SK-N-SH (cell line): Measurements from ENCODE around the gene DMGDH. TPM values are rescaled to one million over a fixed set of nuclear protein-coding genes. Genes with fewer than 3 reads are reported as not detected.

ENCODE experiments used
- CTCF ChIA-PET: fragments of 300-600, 350-600 bp; formaldehyde crosslinking; extraction: SDS; loops from one replicate; lab custom pipeline; 2021; lab: Yijun Ruan, JAX
- POLR2A ChIA-PET: fragments of 350-600 bp; sonication (Branson Sonifier 250); formaldehyde crosslinking; extraction: SDS; loops from one replicate; lab custom pipeline; 2020; ENCODE audit warnings: antibody characterized with exemption, inconsistent platforms; lab: Yijun Ruan, JAX
- DNase-seq: peaks from one replicate; pipeline ENCODE4 v3.0.0; 2012
- H2AFZ ChIP-seq: fragments of 200-600 bp; sonication (generic); 2 replicates; pipeline ENCODE4 v1.8.1; 2016; ENCODE audit warnings: antibody characterized with exemption, mild to moderate bottlenecking, low read depth
- H3F3A ChIP-seq: fragments of 200-600 bp; sonication (generic); replicated peaks from 2 replicates; pipeline ENCODE3; 2016; ENCODE audit warnings: antibody characterized with exemption, mild to moderate bottlenecking; ENCODE audit not compliant: insufficient read depth
- H3K27ac ChIP-seq, 2 experiments: fragments of 200-500 bp in 1 of 2; fragments of 200-600 bp in 1 of 2; sonication (Bioruptor generic) in 1 of 2; sonication (generic), shearing (Covaris generic) in 1 of 2; 2 replicates each; pipeline versions ENCODE4 v1.5.1 to v1.6.1; 2014 to 2016; ENCODE audit warnings: low read depth in 2 of 2, inconsistent platforms in 1 of 2, low read length in 1 of 2, mild to moderate bottlenecking in 1 of 2, mixed read lengths in 1 of 2
- H3K27me3 ChIP-seq: fragments of 200-600 bp; sonication (generic), shearing (Covaris generic); 2 replicates; pipeline ENCODE4 v1.6.1; 2016; ENCODE audit warnings: mixed run types; ENCODE audit not compliant: insufficient read depth
- H3K36me3 ChIP-seq, 2 experiments: fragments of 200-500 bp in 1 of 2; fragments of 200-600 bp in 1 of 2; sonication (Bioruptor generic) in 1 of 2; sonication (generic) in 1 of 2; replicated peaks in 1 of 2; 2 replicates each; pipeline versions ENCODE3 to v1.5.1; 2014 to 2016; ENCODE audit warnings: low read length in 1 of 2, mild to moderate bottlenecking in 1 of 2; ENCODE audit not compliant: insufficient read depth in 2 of 2, control insufficient read depth in 1 of 2
- H3K4me1 ChIP-seq, 2 experiments: fragments of 200-500 bp in 1 of 2; fragments of 200-600 bp in 1 of 2; sonication (Bioruptor generic) in 1 of 2; sonication (generic), shearing (Covaris generic) in 1 of 2; 2 replicates each; pipeline versions ENCODE4 v1.5.1 to v1.6.1; 2014 to 2016; ENCODE audit warnings: low read depth in 1 of 2, low read length in 1 of 2, mixed run types in 1 of 2; ENCODE audit not compliant: insufficient read depth in 2 of 2, control insufficient read depth in 1 of 2
- H3K4me2 ChIP-seq: fragments of 200-600 bp; sonication (generic), shearing (Covaris generic); 2 replicates; pipeline ENCODE4 v1.6.1; 2017; ENCODE audit warnings: mixed run types
- H3K4me3 ChIP-seq, 2 experiments: fragments of 200-500 bp in 1 of 2; fragments of 200-600 bp in 1 of 2; sonication (Bioruptor generic) in 1 of 2; sonication (generic), shearing (Covaris generic) in 1 of 2; 2 replicates each; pipeline versions ENCODE4 v1.5.1 to v1.8.1; 2014 to 2016; ENCODE audit warnings: low read depth in 2 of 2, inconsistent platforms in 1 of 2, low read length in 1 of 2, mild to moderate bottlenecking in 1 of 2, mixed read lengths in 1 of 2, moderate library complexity in 1 of 2
- H3K79me2 ChIP-seq: fragments of 200-600 bp; sonication (generic); 2 replicates; pipeline ENCODE4 v1.8.1; 2017; ENCODE audit warnings: mild to moderate bottlenecking; ENCODE audit not compliant: insufficient read depth
- H3K9ac ChIP-seq: fragments of 200-600 bp; sonication (generic); 2 replicates; pipeline ENCODE4 v1.6.1; 2017; ENCODE audit warnings: mixed run types
- H3K9me2 ChIP-seq: fragments of 200-600 bp; sonication (generic); 2 replicates; pipeline ENCODE4 v1.6.1; 2017; ENCODE audit warnings: mixed run types
- H3K9me3 ChIP-seq: fragments of 200-600 bp; sonication (generic); 2 replicates; pipeline ENCODE4 v1.6.1; 2017; ENCODE audit warnings: mixed run types, mild to moderate bottlenecking, moderate library complexity
- H4K20me1 ChIP-seq: fragments of 200-600 bp; sonication (generic); 2 replicates; pipeline ENCODE4 v1.6.1; 2017; ENCODE audit warnings: mild to moderate bottlenecking, mixed run types; ENCODE audit not compliant: insufficient read depth
- CHD2 ChIP-seq: fragments of 150-350 bp; IDR thresholded peaks from 2 replicates; pipeline ENCODE4 v1.6.1; 2018; ENCODE audit warnings: low read length; ENCODE audit not compliant: partially characterized antibody
- CTCF ChIP-seq: fragments of 200-600 bp; sonication (generic); IDR thresholded peaks from 2 replicates; pipeline ENCODE4 v1.6.1; 2017; ENCODE audit warnings: antibody characterized with exemption, mild to moderate bottlenecking, moderate library complexity
- ELF1 ChIP-seq: IDR thresholded peaks from 2 replicates; pipeline ENCODE4 v1.4.0; 2012
- EP300 ChIP-seq, 2 experiments: IDR thresholded peaks; 2 replicates each; pipeline versions ENCODE4 v1.4.0 to v1.6.1; 2012; ENCODE audit warnings: borderline replicate concordance in 1 of 2, low read depth in 1 of 2, low read length in 1 of 2
- EZH2phosphoT487 ChIP-seq: fragments of 200-600 bp; sonication (generic); IDR thresholded peaks from 2 replicates; pipeline ENCODE4 v1.6.1; 2017; ENCODE audit warnings: low read depth, mixed run types, mild to moderate bottlenecking, antibody characterized with exemption, moderate library complexity, borderline replicate concordance
- FOSL2 ChIP-seq: IDR thresholded peaks from 2 replicates; pipeline ENCODE4 v1.4.0; 2012; ENCODE audit warnings: low read depth, mild to moderate bottlenecking, moderate library complexity, borderline replicate concordance
- FOXJ3 ChIP-seq: sonication (generic); formaldehyde crosslinking; IDR thresholded peaks from 2 replicates; pipeline ENCODE4 v1.5.1; 2020; ENCODE audit warnings: mild to moderate bottlenecking, missing genetic modification reagents
- FOXM1 ChIP-seq: IDR thresholded peaks from 2 replicates; pipeline ENCODE4 v1.4.0; 2012; ENCODE audit warnings: low read depth, mild to moderate bottlenecking
- GABPA ChIP-seq: IDR thresholded peaks from 2 replicates; pipeline ENCODE4 v1.4.0; 2012; ENCODE audit warnings: low read depth, mild to moderate bottlenecking
- IRF3 ChIP-seq: fragments of 150-350 bp; IDR thresholded peaks from 2 replicates; pipeline ENCODE4 v1.6.1; 2016; ENCODE audit warnings: mild to moderate bottlenecking, low read depth, low read length
- MAX ChIP-seq: IDR thresholded peaks from 2 replicates; pipeline ENCODE4 v1.4.0; 2012; ENCODE audit warnings: low read depth
- MEF2A ChIP-seq: IDR thresholded peaks from 2 replicates; pipeline ENCODE4 v1.4.0; 2012; ENCODE audit warnings: low read depth, borderline replicate concordance
- RAD21 ChIP-seq: IDR thresholded peaks from 2 replicates; pipeline ENCODE4 v1.6.1; 2012; ENCODE audit warnings: mild to moderate bottlenecking, low read length
- REST ChIP-seq: IDR thresholded peaks from 2 replicates; pipeline ENCODE4 v1.6.1; 2012; ENCODE audit warnings: mild to moderate bottlenecking, low read depth, low read length, moderate library complexity
- TAF1 ChIP-seq: IDR thresholded peaks from 2 replicates; pipeline ENCODE4 v1.6.1; 2012; ENCODE audit warnings: low read depth, mild to moderate bottlenecking, low read length, moderate library complexity, borderline replicate concordance
- TCF12 ChIP-seq: IDR thresholded peaks from 2 replicates; pipeline ENCODE4 v1.4.0; 2012
- TEAD4 ChIP-seq: IDR thresholded peaks from 2 replicates; pipeline ENCODE4 v1.4.0; 2012; ENCODE audit warnings: mild to moderate bottlenecking, borderline replicate concordance; ENCODE audit not compliant: insufficient read depth
- USF1 ChIP-seq: IDR thresholded peaks from 2 replicates; pipeline ENCODE4 v1.4.0; 2012; ENCODE audit warnings: low read depth, borderline replicate concordance
- WGBS: methylation state at CpG from one replicate; pipeline ENCODE4 v1.1.6; 2017; ENCODE audit warnings: low lambda C conversion rate; 5-methylcytosine and 5-hydroxymethylcytosine counted together
- polyA plus RNA-seq, 3 experiments: library from polyadenylated mRNA; depleted of rRNA; stranded (reverse); fragments of >200 nt; gene quantifications; 2 replicates each; pipeline ENCODE4 v1.2.3, GENCODE V29; 2012
- TF ChIP-seq, protein P1 (sequence below): IDR thresholded peaks from 2 replicates; pipeline ENCODE4 v1.4.0; 2012; ENCODE audit warnings: low read depth, borderline replicate concordance
- TF ChIP-seq, protein P2 (sequence below): IDR thresholded peaks from 2 replicates; pipeline ENCODE4; 2012

DMGDH gene
- polyA plus RNA-seq, 1 of the 3 experiments (the other 2 are of a cell fraction): 0.56 TPM

DNA sequence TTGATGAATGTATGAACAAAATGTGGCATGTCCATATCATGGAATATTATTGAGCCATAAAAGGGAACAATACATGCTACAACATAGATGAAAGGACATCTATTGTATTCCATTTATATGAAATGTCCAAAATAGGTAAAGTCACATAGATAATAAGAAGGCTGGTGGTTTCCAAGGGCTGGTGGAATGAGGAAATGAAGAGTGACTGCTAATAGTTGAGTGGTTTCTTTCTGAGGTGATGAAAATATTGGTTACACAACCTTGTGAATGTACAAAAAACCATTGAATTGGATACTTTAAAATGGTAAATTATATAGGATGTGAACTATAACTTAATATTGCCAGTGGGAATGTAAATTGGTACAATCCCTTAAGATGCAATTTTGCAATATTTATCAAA is 89.6 kb downstream of the DMGDH start (continued):
- TF ChIP-seq, protein P1, sequence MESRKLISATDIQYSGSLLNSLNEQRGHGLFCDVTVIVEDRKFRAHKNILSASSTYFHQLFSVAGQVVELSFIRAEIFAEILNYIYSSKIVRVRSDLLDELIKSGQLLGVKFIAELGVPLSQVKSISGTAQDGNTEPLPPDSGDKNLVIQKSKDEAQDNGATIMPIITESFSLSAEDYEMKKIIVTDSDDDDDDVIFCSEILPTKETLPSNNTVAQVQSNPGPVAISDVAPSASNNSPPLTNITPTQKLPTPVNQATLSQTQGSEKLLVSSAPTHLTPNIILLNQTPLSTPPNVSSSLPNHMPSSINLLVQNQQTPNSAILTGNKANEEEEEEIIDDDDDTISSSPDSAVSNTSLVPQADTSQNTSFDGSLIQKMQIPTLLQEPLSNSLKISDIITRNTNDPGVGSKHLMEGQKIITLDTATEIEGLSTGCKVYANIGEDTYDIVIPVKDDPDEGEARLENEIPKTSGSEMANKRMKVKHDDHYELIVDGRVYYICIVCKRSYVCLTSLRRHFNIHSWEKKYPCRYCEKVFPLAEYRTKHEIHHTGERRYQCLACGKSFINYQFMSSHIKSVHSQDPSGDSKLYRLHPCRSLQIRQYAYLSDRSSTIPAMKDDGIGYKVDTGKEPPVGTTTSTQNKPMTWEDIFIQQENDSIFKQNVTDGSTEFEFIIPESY: no peak
- TF ChIP-seq TEAD4 (no peak), TAF1 (no peak), FOXM1 (no peak), EZH2phosphoT487 (no peak), USF1 (no peak)

GRCh38 chr5:78979117-78979742 is 90.2 kb downstream of the DMGDH start:
- H3K27me3 ChIP-seq: no peaks in the 10 kb centered on the region
- CTCF ChIA-PET: interaction anchor here (1.4 kb wide), 1 partner anchor 442 kb away, joined by 4 read pairs; no protein-coding TSS in a partner anchor
- no peak overlapping the region for H3K27ac ChIP-seq
- peaks cover 13% of the 10 kb centered on the region for H3F3A ChIP-seq
- H3K4me2 ChIP-seq: no peak overlapping the region
- DNase-seq: no peak
- 83% methylated on average over 7 of the region's 7 CpGs for WGBS
- no peaks in the 10 kb centered on the region for H4K20me1 ChIP-seq
- no peaks in the 10 kb centered on the region for H3K36me3 ChIP-seq
- peaks cover 23% of the 10 kb centered on the region for H3K79me2 ChIP-seq
- no peak overlapping the region for H2AFZ ChIP-seq
- peaks cover 4 to 21% of the 10 kb centered on the region in 2 experiments; a peak in 2 of 4 replicates for H3K4me1 ChIP-seq
- H3K9ac ChIP-seq: no peak overlapping the region
- H3K4me3 ChIP-seq: no peak overlapping the region
- no peaks in the 10 kb centered on the region for H3K9me2 ChIP-seq
- no peaks in the 10 kb centered on the region for H3K9me3 ChIP-seq
- POLR2A ChIA-PET: no interaction called here
- TF ChIP-seq TEAD4: no peak
- no peak for TF ChIP-seq REST
- TF ChIP-seq TCF12: no peak
- TF ChIP-seq EP300 (IDR thresholded peaks at IDR 0.05; ENCODE audit: borderline replicate concordance in 1 of 2, low read depth in 1 of 2, low read length in 1 of 2): no peak
- TF ChIP-seq MEF2A: no peak
- TF ChIP-seq, protein P2, sequence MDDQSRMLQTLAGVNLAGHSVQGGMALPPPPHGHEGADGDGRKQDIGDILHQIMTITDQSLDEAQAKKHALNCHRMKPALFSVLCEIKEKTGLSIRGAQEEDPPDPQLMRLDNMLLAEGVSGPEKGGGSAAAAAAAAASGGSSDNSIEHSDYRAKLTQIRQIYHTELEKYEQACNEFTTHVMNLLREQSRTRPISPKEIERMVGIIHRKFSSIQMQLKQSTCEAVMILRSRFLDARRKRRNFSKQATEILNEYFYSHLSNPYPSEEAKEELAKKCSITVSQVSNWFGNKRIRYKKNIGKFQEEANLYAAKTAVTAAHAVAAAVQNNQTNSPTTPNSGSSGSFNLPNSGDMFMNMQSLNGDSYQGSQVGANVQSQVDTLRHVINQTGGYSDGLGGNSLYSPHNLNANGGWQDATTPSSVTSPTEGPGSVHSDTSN: no peak
- TF ChIP-seq RAD21: no peak
- TF ChIP-seq CHD2: no peak
- no peak for TF ChIP-seq GABPA
- TF ChIP-seq MAX: no peak
- TF ChIP-seq FOSL2: no peak
- no peak for TF ChIP-seq ELF1
- TF ChIP-seq CTCF: no peak
- TF ChIP-seq IRF3: no peak
- no peak for TF ChIP-seq FOXJ3 (CRISPR knock-in tag)
